ENCODE data around the gene BET1L.
A peak's percentile ranks its signal among the peaks of the same experiment; 100 is the strongest.
"Not testable (repeated sequence)": the region's sequence is repeated elsewhere in the genome, so short reads cannot be mapped to it uniquely, and the experiment has no call there.

BET1L gene, protein sequence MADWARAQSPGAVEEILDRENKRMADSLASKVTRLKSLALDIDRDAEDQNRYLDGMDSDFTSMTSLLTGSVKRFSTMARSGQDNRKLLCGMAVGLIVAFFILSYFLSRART

DNA sequence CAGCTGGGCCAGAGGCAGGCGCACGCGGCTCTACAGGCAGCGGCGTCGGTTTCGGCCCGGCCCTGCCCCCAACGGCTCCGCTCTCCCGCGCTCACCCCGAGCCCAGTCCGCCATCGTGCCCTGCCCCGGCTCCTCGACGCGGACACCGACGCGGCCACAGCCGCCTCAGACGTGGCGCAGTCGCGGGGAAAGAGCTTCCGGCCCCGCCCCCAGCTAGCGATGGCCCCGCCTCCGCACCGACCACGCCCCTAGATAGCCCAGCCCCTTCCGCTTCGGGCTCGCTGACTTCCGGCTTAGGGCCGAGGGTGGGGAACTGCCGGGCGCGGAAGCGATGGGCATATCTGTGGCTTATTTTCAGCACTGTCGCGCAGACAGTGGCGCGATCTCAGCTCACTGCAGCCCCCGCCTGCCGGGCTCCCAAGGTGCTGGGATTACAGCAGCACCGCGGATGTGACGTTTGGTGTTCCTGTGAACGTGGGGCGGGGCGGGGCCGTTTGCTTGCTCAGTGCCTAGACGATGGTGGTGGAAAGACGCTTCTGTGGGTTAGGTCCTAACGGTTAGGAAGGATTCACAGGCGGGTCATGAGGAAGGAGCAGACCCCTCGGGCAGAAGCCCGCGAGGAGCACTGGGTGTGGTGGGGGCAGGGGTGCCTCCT, at the start of gene BET1L, which contains the start of gene RIC8A:
Gene BET1L, minus strand, starts transcription at position 192 of the 655 bp plus-strand sequence. Its CDS starts 78 bp downstream, at position 114.
Gene RIC8A, plus strand, starts transcription at position 501 of the 655 bp plus-strand sequence. CDS start 1,147 bp downstream, outside the sequence.
- DNase-seq = peak; percentile 95 to 96

DNA sequence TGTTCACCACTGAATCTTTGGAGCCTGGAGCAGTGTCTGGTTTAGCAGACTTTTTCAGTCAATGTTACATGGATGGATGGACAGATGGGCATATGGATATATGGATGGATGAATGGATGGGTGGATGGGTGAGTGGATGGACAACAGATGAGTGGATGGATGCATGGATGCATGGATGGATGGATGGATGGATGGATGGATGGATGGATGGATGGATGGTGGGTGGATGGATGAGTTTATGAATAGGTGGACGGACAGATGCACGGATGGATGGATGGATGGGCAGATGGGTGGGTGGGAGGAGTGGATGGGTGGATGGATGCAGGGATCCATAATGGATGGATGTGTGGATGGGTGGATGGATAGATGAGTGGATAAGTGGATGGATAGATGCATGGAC, 48.6 kb upstream of the BET1L start:
- DNase-seq = no peak

DNA sequence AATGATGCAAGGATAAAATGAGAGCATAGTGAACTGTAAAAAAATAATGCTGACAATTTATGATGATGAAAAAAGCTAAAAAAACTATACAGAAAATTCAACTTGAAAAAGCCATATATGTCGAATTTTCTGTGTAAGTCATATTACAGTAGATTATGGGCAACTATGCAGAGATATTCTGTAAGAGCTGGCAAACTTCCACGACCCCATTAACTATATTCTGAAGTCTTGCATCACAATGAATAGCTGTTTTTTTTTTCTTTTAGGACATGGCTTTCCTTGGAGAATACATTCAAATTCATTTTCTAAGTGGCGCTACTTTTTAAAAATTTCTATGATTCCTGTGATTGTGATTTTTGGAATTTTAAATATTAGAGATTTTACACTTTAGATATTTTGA, 48.0 kb upstream of the BET1L start:
- DNase-seq = no peak

DNA sequence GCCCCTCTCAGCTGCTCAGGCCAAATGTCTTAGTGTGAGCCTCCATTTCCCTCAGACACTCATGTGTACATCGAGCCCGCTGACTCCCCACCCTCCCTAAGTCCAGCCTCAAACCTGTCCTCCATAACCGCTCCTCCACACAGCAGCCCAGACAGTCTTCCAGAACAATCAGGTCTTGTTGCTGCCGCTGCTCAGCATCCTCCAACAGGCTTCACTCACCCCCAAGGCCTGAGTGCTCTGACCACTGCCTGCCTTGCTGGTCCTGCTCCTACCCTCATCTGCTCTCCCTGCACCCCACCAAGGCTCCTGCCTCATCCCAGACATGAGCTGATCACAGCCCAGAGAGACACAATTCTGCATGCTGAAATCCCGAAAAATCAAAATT, 46.7 kb upstream of the BET1L start:
- DNase-seq = no peak

DNA sequence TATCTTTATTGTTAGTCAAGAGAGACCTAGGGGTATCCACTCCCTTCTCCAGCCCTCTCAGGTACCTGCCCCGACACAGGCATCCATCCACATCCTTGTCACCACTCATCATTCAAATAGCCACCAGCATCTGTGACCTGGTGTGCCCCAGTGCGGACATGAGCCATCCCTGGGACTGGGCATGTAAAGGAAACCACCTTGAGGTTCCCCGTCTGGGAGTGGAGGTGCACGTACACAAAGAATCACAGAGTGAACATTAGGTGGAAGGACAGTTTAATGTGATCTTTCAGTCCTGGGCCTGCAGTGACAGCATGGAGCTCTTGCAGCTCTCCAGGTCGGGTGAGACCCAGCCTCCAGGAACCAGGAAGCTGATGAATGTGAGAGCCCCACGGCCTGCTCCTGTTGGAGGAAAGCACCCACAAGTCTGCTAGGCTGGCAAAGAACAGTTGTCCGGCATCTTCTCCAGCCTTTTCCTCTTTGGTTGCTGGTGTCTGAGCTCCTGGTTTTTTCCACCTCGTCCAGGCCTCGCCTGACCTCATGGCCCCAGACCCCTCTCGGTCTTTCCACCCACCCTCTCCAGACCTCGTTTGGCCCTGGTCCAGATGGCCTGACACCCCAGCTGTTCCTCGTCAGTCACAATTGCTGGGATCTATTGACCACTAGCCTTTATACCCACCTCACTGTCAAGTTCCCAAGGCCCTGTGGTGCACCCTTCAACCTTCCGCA, 46.1 kb upstream of the BET1L start:
- DNase-seq = no peak

DNA sequence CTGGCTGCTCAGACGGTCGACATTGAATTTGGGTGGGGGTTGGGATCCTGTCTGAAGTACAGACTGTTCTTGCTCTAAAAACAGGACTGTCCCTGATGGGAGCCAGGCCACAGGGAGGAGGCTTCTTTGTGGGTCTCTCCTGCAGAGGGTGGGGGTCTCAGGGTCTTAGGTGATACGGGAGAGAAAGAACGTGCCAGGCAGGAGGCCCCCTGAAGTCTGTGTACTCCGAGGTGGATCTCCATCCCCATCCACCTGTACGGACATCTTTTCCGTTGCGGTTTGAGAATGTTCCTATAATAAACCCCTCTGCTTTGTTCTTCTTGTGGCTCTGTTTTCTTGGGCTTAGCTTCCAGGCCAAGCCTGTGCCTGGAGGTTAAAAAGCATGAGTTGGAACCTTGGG, 45.5 kb upstream of the BET1L start:
- DNase-seq = no peak

DNA sequence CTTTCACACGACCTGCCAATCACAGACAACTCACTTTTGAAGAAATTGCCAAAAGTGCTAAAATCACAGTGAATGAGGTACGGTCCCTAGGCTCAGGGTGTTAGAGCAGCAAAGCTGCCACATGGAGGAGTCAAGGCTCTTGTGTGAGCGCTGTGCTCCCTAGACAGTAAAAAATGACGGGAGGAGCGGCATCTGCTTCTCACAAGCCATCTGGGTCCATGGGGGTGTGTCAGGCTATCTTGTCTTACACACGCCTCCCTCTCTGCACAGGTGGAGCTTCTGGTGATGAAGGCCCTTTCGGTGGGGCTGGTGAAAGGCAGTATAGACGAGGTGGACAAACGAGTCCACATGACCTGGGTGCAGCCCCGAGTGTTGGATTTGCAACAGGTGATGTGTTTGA, 44.4 kb upstream of the BET1L start:
- no peak for DNase-seq

DNA sequence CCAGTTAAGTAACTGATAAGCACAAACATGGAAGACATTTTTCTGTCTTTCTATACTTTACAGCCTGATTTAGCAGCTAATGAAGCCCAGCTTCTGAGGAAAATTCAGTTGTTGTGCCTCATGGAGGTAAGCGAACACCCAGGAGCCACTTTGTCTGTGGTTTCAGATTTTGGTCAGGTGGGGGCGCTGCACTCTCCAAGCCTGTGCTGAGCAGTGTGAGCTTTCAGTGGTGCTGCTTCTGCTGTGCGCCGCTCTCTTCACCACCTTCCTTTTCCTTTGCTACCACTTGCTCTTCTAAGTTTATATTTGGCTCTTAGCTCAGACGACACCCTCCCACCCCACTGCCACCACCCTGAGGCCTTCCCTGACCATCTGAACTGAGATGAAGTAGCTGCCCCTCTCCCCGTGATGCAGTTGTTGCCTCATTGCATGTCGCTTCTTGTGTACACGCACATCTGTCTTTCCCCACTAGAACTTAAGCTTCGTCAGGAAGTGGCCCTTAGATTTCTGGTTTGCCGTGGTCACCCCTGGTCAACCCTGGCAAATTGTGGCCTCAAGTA, 43.6 kb upstream of the BET1L start:
- DNase-seq = peak; percentile 81 to 86

DNA sequence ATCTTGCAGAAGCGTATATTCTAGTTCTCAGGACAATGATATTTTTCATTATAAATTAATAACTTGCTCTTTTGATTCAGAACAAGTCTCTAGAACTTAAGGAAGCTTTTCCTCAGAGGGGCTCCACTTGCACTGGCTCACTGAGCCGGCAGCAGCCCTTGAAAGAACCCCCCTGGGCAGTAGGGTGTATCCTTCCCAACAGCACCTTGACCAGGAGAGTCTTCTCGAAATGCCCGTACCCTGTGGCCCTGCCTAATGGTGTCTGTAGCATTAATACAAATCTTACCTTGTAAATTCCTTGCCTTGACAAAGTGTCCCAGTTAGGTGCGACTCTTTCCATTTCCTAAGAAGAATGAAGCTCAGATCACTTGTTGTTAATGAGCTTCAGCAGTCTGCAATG, 43.1 kb upstream of the BET1L start:
- no peak for DNase-seq

DNA sequence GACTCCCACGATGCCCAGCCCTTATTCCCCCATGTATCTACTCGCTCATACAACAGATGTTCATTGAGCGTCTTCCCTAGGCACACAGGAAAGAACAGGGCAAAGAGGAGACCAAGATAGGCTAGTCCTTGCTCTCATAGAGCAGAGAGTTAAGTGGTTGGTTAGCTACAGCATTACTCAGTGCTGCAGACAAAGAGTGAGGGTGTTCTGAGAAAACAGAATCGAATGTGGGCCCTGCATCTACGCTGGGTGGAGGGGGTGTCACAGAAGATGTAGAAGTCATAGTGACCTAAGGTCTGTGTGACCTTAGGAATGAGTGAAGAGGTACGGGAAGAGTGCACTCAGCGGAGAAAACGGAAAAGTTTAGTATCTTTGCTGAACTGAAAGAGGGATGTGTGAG, 41.9 kb upstream of the BET1L start:
- no peak for DNase-seq

DNA sequence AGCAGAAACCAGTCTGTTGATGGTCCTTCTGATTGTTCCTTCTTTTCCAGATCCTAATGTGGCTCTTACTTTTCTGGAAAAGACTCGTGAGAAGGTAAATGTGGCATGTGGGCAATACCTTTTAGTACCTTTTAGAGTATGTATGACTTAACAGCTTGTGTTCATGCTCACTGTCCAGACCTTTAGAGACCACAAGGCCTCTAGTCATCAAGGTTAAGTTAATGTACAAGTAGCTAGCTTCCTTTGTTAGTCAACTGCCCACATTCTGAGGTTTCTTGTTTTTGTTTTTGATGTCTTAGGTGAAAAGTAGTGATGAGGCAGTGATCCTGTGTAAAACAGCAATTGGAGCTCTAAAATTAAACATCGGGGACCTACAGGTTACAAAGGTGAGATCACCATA, 37.2 kb upstream of the BET1L start:
- no peak for DNase-seq

DNA sequence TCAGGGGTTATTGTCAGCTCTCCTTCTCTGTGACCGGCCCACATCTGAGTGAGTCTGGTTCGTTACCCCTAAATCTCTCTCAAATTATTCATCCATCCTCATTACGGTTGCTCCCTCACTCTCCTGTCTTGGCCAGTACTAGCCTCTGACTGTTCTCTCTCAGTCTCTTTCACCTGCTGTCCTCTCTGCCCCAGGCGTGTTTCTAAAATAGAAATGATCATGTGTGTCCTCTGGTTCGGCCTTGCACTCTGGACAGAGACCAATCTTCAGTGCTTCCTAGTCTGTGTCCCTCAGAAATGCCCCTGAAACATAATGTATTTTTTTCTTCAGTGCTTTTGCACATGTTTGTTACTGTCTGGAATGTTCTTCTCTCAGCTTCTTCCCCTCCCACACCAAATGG, 34.4 kb upstream of the BET1L start:
- no peak for DNase-seq

DNA sequence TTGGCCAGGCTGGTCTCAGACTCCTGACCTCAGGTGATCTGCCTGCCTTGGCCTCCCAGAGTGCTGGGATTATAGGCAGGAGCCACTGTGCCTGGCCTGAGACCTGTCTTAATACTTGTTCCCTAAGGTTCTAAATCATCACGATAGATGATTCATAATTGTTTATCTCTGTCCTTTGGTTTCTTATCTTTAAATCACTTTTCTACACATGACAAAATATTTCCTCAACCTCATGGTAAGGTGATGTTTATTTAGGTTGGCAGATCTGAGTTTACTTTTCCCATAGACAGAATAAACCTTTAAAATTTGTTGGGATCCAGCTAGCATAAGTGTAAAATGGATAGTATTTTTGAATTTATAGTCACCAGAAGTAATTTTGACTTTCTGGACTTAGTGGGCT, 33.1 kb upstream of the BET1L start:
- DNase-seq = no peak

DNA sequence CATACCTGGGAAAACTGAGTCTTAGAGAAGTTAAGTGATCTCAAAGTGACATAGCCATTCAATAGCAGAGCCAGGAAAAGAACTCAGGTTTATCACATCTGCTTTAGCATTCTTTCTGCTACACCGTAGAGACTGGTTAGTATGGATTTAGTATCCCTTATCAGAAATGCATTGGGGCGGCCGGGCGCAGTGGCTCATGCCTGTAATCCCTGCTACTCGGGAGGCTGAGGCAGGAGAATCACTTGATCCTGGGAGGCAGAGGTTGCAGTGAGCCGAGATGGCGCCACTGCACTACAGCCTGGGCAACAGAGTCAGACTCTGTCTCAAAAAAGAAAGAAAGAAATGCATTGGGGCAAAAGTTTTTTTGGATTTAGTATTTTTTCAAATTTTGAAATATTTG, 31.1 kb upstream of the BET1L start:
- not testable (repeated sequence) for DNase-seq

DNA sequence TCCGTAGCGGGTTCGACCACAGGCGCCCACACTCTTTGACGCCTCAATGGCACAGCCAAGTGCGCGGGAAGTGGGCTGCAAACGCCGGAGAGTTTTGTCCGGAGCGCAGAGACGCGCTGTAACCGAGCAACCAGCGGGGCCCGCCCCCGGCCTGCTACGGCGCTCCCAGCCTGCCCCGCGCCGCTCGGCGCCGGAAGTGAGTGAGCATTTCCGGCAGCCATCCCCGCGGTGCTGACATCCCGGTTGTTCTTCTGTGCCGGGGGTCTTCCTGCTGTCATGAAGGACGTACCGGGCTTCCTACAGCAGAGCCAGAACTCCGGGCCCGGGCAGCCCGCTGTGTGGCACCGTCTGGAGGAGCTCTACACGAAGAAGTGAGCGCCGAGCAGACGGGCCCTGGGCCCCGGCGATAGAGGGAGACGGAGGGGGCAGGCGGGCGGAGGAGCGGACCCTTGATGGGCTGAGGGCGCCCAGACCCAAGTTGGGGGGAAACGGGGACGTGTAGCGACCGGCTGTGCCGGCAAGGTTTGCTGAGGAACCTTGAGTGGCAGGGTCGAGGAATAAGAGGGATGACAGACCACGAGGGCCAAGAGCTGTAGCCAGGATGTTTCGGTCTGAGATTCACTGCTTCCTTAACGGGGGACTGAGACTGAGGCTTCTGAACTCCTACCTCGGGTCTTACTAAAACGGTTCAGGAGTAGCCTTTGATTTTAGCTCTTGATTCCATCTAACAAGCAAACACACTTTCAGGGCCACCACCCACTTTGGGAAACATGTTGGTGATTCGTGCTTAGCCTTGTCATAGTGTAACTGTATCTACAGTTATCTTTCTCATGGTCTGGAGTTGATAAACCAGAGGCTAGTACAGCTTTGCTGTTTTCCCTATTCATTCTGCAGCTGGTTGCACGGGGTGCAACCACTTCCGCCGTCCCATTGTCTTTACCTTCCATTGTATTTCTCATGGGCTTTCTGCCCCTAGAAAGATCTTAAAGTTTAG, 29.9 kb upstream of the BET1L start, which contains the start of gene PSMD13:
Gene PSMD13, plus strand, starts transcription at position 203 of the 994 bp plus-strand sequence. Its CDS starts 74 bp downstream, at position 277.
- DNase-seq = peak; percentile 87 to 91

DNA sequence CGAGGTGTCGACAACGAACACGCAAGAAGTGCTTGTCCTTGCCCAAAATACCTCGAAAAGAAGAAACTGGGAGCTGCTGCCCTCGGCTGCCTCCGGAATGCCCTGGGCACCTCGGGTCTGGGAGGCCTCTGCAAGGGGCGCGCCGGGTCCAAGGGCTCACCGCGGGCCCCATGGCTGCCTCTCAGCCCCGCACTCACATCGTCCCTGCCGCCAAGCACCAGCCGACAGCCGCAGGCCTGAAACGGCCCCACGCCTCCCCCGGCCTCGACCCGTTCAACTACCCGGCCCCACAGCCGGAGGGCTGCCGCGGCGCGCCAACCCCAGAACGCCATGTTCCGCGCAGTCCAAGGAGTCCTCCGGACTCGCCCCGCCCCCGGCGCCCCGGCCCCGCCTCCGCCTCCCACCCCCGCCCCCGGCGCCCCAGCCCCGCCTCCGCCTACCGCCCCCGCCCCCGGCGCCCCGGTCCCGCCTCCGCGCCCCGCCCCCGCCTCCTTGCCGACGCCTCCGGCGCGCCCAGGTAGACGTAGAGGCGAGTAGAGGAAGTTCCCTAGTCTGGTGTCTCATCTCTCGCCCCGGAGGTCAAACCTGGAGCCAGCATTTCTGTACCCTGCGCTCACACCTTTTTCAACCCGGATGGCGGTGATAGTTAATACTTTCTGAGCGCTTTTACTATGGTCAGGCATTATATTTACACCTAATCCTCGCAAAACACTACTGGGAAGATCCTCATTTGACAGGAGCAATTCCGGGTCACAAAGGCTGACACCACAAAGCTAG, 29.0 kb upstream of the BET1L start, which contains the start of gene SIRT3:
Gene SIRT3, minus strand, starts transcription at position 346 of the 777 bp plus-strand sequence. Its CDS starts 14 bp downstream, at position 332.
- peak; percentile 76 to 78 for DNase-seq

DNA sequence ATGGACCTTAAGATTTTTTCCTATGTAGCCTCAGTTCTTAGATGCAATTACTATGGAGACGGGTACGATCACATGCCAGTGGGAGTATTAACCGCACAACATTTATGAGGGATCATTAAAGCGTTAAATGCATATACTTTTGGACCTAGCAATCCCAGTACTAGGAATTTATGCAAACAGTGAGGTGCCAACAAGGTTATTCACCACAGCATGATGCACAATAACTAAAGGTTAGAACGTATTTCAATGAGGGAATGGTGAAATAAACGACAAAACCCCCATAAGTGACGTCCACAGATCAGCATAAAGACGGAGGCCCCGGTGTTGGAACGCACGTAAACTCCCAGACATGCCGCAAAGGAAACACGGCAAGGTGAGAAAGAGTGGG, 28.4 kb upstream of the BET1L start:
- DNase-seq = peak; percentile 70 to 78

DNA sequence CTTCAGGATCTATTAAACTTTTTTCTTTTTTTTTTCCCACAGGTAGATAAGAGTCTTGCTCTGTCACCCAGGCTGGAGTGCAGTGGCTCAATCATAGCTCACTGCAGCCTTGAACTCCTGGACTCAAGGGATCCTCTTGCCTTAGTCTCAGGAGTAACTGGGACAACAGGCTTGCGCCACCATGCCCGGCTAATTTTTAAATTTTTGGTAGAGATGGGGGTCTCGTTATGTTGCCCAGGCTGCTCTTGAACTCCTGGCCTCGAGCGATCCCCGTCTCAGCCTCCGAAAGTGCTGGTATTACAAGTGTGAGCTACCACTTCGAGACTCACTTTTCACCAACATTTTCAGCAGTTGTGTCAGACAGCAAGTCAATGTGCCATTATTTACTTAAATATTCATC, 28.0 kb upstream of the BET1L start:
- no peak for DNase-seq

DNA sequence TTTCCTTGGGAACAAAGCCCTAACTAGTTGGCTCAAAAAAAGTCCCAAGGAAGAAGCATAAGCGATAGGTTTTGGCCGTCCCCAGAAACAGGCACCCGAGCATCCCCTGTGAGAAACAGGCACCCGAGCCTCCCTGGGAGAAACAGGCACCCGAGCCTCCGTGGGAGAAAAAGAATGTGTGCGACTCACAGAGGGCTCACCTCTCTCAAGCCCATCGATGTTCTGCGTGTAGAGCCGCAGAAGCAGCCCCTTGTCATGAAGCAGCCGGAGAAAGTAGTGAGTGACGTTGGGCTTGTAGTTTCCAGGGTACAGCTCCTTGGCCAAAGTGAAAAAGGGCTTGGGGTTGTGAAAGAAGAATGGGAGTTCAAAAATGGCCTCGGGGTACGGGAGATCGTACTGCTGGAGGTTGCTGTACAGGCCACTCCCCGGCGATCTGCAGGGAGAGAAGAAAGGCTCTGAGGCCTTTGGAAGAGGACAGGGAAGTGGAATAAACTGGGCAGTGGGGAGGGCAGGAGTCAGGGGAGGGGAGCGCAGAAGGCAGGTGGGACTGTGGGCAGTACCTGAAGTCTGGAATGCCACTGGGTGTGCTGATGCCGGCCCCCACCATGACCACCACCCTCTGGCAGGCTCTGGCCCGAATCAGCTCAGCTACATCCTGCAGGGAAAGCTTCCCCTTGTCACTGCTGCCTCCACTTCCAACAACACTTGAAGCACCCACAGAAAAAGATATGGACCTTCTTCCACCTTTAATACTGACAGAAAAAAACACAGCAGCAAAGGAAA, 25.8 kb upstream of the BET1L start:
- no peak for DNase-seq

DNA sequence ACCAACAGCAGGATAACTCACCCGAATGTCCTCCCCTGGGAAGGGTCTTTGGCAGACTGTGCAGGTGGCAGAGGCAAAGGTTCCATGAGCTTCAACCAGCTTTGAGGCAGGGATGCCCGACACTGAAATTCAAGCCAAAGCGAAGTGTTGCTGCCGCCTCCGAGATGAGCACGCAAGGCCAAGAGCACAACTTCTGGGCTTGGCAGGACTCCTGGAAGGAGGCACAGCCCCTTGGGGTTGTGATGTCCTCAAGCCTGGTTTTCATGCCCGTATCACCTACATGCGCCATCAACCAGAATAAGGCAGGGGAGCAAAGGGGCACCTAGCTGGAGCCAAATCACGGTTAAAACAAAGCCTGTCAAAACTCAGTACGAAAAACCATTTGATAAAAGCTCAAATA, 23.2 kb upstream of the BET1L start:
- DNase-seq = no peak

Data from activated CD4-positive, alpha-beta T cell treated with anti-CD3 and anti-CD28 coated beads, Interleukin-2, amount 50 U/mL, for 48 hours (primary cell).